Parathyroid adenoma (tissue), 2 donors: ENCODE measurements around the gene ZNF808.
A peak's percentile ranks its signal among the peaks of the same experiment; 100 is the strongest.
"Not testable (repeated sequence)": the region's sequence is repeated elsewhere in the genome, so short reads cannot be mapped to it uniquely, and the experiment has no call there.

Experiments
- H2AFZ ChIP-seq: fragments of 300-600 bp; sonication (generic); one replicate; pipeline ENCODE4 v1.7.0; 2017; ENCODE audit warnings: antibody characterized with exemption, mild to moderate bottlenecking
- H3K27ac ChIP-seq: fragments of 300-600 bp; sonication (generic); one replicate; pipeline ENCODE4 v1.7.0; 2017
- H3K27me3 ChIP-seq: fragments of 300-600 bp; sonication (generic); one replicate; pipeline ENCODE4 v1.7.0; 2017; ENCODE audit warnings: low read length; ENCODE audit not compliant: control insufficient read depth, insufficient read depth
- H3K36me3 ChIP-seq: fragments of 300-600 bp; sonication (generic); one replicate; pipeline ENCODE4 v1.7.0; 2017; ENCODE audit warnings: low read length; ENCODE audit not compliant: control insufficient read depth, insufficient read depth
- H3K4me1 ChIP-seq: fragments of 300-600 bp; sonication (generic); one replicate; pipeline ENCODE4 v1.7.0; 2017; ENCODE audit warnings: control low read depth
- H3K4me2 ChIP-seq: fragments of 300-600 bp; sonication (generic); one replicate; pipeline ENCODE4 v1.7.0; 2017; ENCODE audit warnings: low read length
- H3K4me3 ChIP-seq: fragments of 300-600 bp; sonication (generic); one replicate; pipeline ENCODE4 v1.7.0; 2017; ENCODE audit warnings: low read depth, low read length
- H3K79me2 ChIP-seq: fragments of 300-600 bp; sonication (generic); one replicate; pipeline ENCODE4 v1.7.0; 2017; ENCODE audit warnings: control low read depth
- H3K9ac ChIP-seq: fragments of 300-600 bp; sonication (generic); one replicate; pipeline ENCODE4 v1.7.0; 2017; ENCODE audit warnings: mild to moderate bottlenecking
- H3K9me3 ChIP-seq: fragments of 300-600 bp; sonication (generic); one replicate; pipeline ENCODE4 v1.7.0; 2017; ENCODE audit warnings: low read length; ENCODE audit not compliant: control insufficient read depth
- CTCF ChIP-seq: fragments of 300-600 bp; sonication (generic); IDR thresholded peaks from one replicate; pipeline ENCODE4 v1.7.0; 2017; ENCODE audit warnings: antibody characterized with exemption, mild to moderate bottlenecking
- donor health status: primary hyperparathyroidism.

Gene ZNF808

GRCh38 chr19:52527134-52527955 is at the start of gene ZNF808:
Gene ZNF808 (plus strand): TSS chr19:52527668. CDS start chr19:52543285, 15,617 bp downstream.
- no peaks in the 10 kb centered on the region for H3K36me3 ChIP-seq
- peak within 1 kb of the TSS; percentile 95 for H3K4me2 ChIP-seq
- H3K4me3 ChIP-seq: peak within 1 kb of the TSS; percentile 78
- no peaks in the 10 kb centered on the region for H3K27me3 ChIP-seq
- peak; percentile 35 for TF ChIP-seq CTCF
- peak within 1 kb of the TSS; percentile 85 for H2AFZ ChIP-seq
- peak within 1 kb of the TSS; percentile 84 for H3K27ac ChIP-seq
- H3K9ac ChIP-seq: peak within 1 kb of the TSS; percentile 42
- no peaks in the 10 kb centered on the region for H3K4me1 ChIP-seq
- no peaks in the 10 kb centered on the region for H3K9me3 ChIP-seq
- H3K79me2 ChIP-seq: peaks cover 14% of the 10 kb centered on the region

DNA sequence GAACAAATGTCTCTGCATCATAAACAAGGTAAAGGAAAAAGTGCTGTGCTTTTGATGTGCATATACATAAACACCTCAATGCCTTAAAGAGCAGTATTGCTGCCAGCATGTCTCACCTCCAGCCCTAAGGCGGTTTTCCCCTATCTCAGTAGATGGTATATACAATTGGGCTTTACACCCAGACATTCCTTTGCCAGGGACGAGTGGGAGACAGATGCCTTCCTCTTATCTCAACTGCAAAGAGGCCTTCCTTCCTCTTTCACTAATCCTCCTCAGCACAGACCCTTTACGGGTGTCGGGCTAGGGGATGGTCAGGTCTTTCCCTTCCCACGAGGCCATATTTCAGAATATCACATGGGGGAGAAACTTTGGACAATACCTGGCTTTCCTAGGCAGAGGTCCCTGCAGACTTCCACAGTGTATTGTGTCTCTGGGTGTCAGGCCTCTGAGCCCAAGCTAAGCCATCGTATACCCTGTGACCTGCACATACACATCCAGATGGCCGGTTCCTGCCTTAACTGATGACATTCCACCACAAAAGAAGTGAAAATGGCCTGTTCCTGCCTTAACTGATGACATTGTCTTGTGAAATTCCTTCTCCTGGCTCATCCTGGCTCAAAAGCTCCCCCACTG is 43.2 kb upstream of the ZNF808 start:
- H3K79me2 ChIP-seq, H2AFZ ChIP-seq, H3K36me3 ChIP-seq, H3K9me3 ChIP-seq, H3K9ac ChIP-seq, H3K4me1 ChIP-seq, H3K4me3 ChIP-seq, H3K27me3 ChIP-seq, H3K27ac ChIP-seq, H3K4me2 ChIP-seq: not testable (repeated sequence)

DNA sequence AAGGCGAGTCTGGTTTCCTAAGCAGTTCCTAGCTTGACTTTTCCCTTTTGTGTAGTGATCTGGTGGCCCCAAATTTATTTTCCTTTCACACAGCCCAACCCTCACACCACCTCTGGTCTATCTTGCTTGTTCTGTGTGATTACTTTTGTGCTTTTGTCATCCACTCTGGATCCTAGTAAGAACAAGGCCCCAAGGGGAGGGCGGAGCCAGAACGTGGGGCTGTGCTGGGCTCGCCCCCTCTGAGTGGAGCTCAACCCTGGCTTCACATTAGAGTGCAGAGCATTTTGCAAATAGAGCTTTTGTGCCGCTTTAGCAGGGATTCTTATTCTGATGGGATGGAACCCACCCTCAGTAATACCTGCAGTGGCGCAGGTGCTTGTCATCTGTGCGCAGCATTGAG is 42.4 kb upstream of the ZNF808 start:
- H3K4me3 ChIP-seq, H3K79me2 ChIP-seq, H3K27me3 ChIP-seq, H3K27ac ChIP-seq, H2AFZ ChIP-seq, H3K4me1 ChIP-seq, H3K36me3 ChIP-seq, H3K9me3 ChIP-seq, H3K4me2 ChIP-seq, H3K9ac ChIP-seq: not testable (repeated sequence)

- not testable (repeated sequence) for H3K27ac ChIP-seq, H3K4me2 ChIP-seq, H3K36me3 ChIP-seq, H3K9ac ChIP-seq, H3K79me2 ChIP-seq, H3K27me3 ChIP-seq, H3K4me3 ChIP-seq, H3K9me3 ChIP-seq, H3K4me1 ChIP-seq, H2AFZ ChIP-seq
Measured at GRCh38 chr19:52485561-52486240, 41.8 kb upstream of the ZNF808 start.

- H3K27me3 ChIP-seq: no peaks in the 10 kb centered on the region
- H3K9ac ChIP-seq: no peak overlapping the region
- no peak overlapping the region for H3K27ac ChIP-seq
- no peaks in the 10 kb centered on the region for H3K36me3 ChIP-seq
- H2AFZ ChIP-seq: no peak overlapping the region
- H3K79me2 ChIP-seq: no peaks in the 10 kb centered on the region
- no peaks in the 10 kb centered on the region for H3K9me3 ChIP-seq
- peak overlapping the region; percentile 48 for H3K4me2 ChIP-seq
- TF ChIP-seq CTCF: no peak
- H3K4me1 ChIP-seq: no peaks in the 10 kb centered on the region
- H3K4me3 ChIP-seq: no peak overlapping the region
Measured at GRCh38 chr19:52492201-52492993, 35.1 kb upstream of the ZNF808 start.
